GM23338 (cell line): ENCODE results near the gene PDCD1. TPM values are rescaled to one million over a fixed set of nuclear protein-coding genes. Genes with fewer than 3 reads are reported as not detected.

Experiments
- ATAC-seq: fragments of 200-7000 bp; cut with Tn5 transposase; 3 replicates; pipeline ENCODE4 v1.9.1; 2020
- DNase-seq: peaks from one replicate; pipeline ENCODE4 v3.0.0-alpha.2; 2015; ENCODE audit warnings: low spot score
- H2AFZ ChIP-seq: fragments of 200-600 bp; sonication (generic); 2 replicates; pipeline ENCODE4 v1.8.0; 2016; ENCODE audit warnings: antibody characterized with exemption, mild to moderate bottlenecking, moderate library complexity
- H3F3A ChIP-seq: fragments of 200-600 bp; sonication (generic); replicated peaks from 2 replicates; pipeline ENCODE4 v1.8.0; 2017; ENCODE audit warnings: antibody characterized with exemption, mixed run types, low read depth
- H3K27ac ChIP-seq: fragments of 200-600 bp; sonication (generic); 2 replicates; pipeline ENCODE4 v1.6.1; 2016; ENCODE audit warnings: low read depth
- H3K27me3 ChIP-seq: fragments of 200-600 bp; sonication (generic); 2 replicates; pipeline ENCODE4 v1.8.0; 2016; ENCODE audit warnings: mild to moderate bottlenecking, mixed run types, moderate library complexity; ENCODE audit not compliant: insufficient read depth
- H3K36me3 ChIP-seq: fragments of 200-600 bp; sonication (generic); 2 replicates; pipeline ENCODE4 v1.8.0; 2016; ENCODE audit warnings: mild to moderate bottlenecking; ENCODE audit not compliant: insufficient read depth
- H3K4me1 ChIP-seq: fragments of 200-600 bp; sonication (generic); 2 replicates; pipeline ENCODE4 v1.8.0; 2016; ENCODE audit warnings: mild to moderate bottlenecking, moderate library complexity; ENCODE audit not compliant: insufficient read depth
- H3K4me2 ChIP-seq: fragments of 200-600 bp; sonication (generic); 2 replicates; pipeline ENCODE4 v1.7.1; 2017; ENCODE audit warnings: mixed run types
- H3K4me3 ChIP-seq: fragments of 200-600 bp; sonication (generic); 2 replicates; pipeline ENCODE4 v1.6.1; 2016; ENCODE audit warnings: mixed run types
- H3K79me2 ChIP-seq: fragments of 200-600 bp; sonication (generic); replicated peaks from 2 replicates; pipeline ENCODE4 v1.8.0; 2017; ENCODE audit warnings: mild to moderate bottlenecking; ENCODE audit not compliant: insufficient read depth
- H3K9me2 ChIP-seq: fragments of 200-600 bp; sonication (generic); 2 replicates; pipeline ENCODE4 v1.8.0; 2017; ENCODE audit not compliant: insufficient read depth
- H4K20me1 ChIP-seq: fragments of 200-600 bp; sonication (generic); replicated peaks from 2 replicates; pipeline ENCODE4 v1.8.0; 2017; ENCODE audit warnings: mild to moderate bottlenecking; ENCODE audit not compliant: insufficient read depth
- H3K27ac Mint-ChIP-seq: 2 replicates; pipeline ENCODE4 v1.8.0; 2020; ENCODE audit warnings: inconsistent platforms, mild to moderate bottlenecking, moderate library complexity, mixed read lengths
- H3K27me3 Mint-ChIP-seq: 3 replicates; pipeline ENCODE4 v1.8.0; 2022; ENCODE audit warnings: low read depth, mild to moderate bottlenecking, moderate library complexity, mixed read lengths, inconsistent platforms; ENCODE audit not compliant: insufficient read depth, poor library complexity
- H3K36me3 Mint-ChIP-seq: 3 replicates; pipeline ENCODE4 v1.8.0; 2021; ENCODE audit warnings: low read depth, mild to moderate bottlenecking, inconsistent platforms, moderate library complexity, mixed read lengths
- H3K4me1 Mint-ChIP-seq: 3 replicates; pipeline ENCODE4 v1.8.0; 2020; ENCODE audit warnings: mild to moderate bottlenecking, inconsistent platforms, mixed read lengths
- H3K4me3 Mint-ChIP-seq: 3 replicates; pipeline ENCODE4 v1.8.0; 2021; ENCODE audit warnings: moderate library complexity, mild to moderate bottlenecking, inconsistent platforms, mixed read lengths
- H3K9me3 Mint-ChIP-seq: 3 replicates; pipeline ENCODE4 v1.8.0; 2020; ENCODE audit warnings: moderate library complexity, mild to moderate bottlenecking, inconsistent platforms, mixed read lengths
- CREB1 ChIP-seq: fragments of 250-450 bp; sonication (Bioruptor Pico); IDR thresholded peaks from 2 replicates; pipeline ENCODE4 v1.5.0; 2020; ENCODE audit warnings: low read depth, mild to moderate bottlenecking, moderate library complexity
- EZH2 ChIP-seq: fragments of 200-600 bp; sonication (generic); IDR thresholded peaks from one replicate; pipeline ENCODE4 v1.8.0; 2017; ENCODE audit warnings: antibody characterized with exemption, mild to moderate bottlenecking, low read depth; ENCODE audit not compliant: unreplicated experiment
- EZH2phosphoT487 ChIP-seq: fragments of 200-600 bp; sonication (generic); IDR thresholded peaks from one replicate; pipeline ENCODE4 v1.8.1; 2018; ENCODE audit warnings: antibody characterized with exemption; ENCODE audit not compliant: unreplicated experiment
- JUNB ChIP-seq: IDR thresholded peaks from one replicate; pipeline ENCODE4 v1.6.1; 2016; ENCODE audit warnings: antibody characterized with exemption; ENCODE audit not compliant: unreplicated experiment
- NANOG ChIP-seq: IDR thresholded peaks from 2 replicates; pipeline ENCODE4 v1.6.1; 2016; ENCODE audit warnings: antibody characterized with exemption, borderline replicate concordance
- POLR2AphosphoS5 ChIP-seq: IDR thresholded peaks from 2 replicates; pipeline ENCODE4 v1.6.1; 2016; ENCODE audit warnings: antibody characterized with exemption, low read depth
- STAT1 ChIP-seq: IDR thresholded peaks from one replicate; pipeline ENCODE4 v1.6.1; 2016; ENCODE audit warnings: antibody characterized with exemption; ENCODE audit not compliant: unreplicated experiment
- ZNF114 ChIP-seq: fragments of 250-450 bp; sonication (Bioruptor Pico); IDR thresholded peaks from 2 replicates; pipeline ENCODE4 v1.5.0; 2020; ENCODE audit warnings: mild to moderate bottlenecking, moderate library complexity
- ZNF331 ChIP-seq: fragments of 250-450 bp; sonication (Bioruptor Pico); IDR thresholded peaks from 2 replicates; pipeline ENCODE4 v1.5.0; 2020; ENCODE audit warnings: low read depth, mild to moderate bottlenecking, moderate library complexity
- polyA plus RNA-seq: library from polyadenylated mRNA; unstranded; fragments of >200 nt; fragmentation: Nextera tagmentation; extraction: Ambion mirVana; gene quantifications from 2 replicates; pipeline ENCODE4 v1.2.1, GENCODE V29; 2016
- total RNA-seq: library from RNA; depleted of rRNA; stranded (reverse); fragments of >200 nt; shearing (Covaris generic); gene quantifications from 2 replicates; pipeline ENCODE4 v1.2.3, GENCODE V29; 2014
- TF ChIP-seq, protein P1 (sequence below): IDR thresholded peaks from 2 replicates; pipeline ENCODE4 v1.6.1; 2016; ENCODE audit warnings: antibody characterized with exemption
- TF ChIP-seq, protein P2 (sequence below): IDR thresholded peaks from one replicate; pipeline ENCODE4 v1.6.1; 2018; ENCODE audit warnings: antibody characterized with exemption; ENCODE audit not compliant: unreplicated experiment
- TF ChIP-seq, protein P3 (sequence below), 2 experiments: fragments of 200-600 bp in 1 of 2; sonication (generic) in 1 of 2; conservative IDR thresholded peaks; 2 replicates each; pipeline versions ENCODE4 v1.5.1 to v1.6.1; 2016 to 2017; ENCODE audit warnings: antibody characterized with exemption in 2 of 2, low read depth in 2 of 2, mild to moderate bottlenecking in 2 of 2, moderate library complexity in 1 of 2
- TF ChIP-seq, protein P4 (sequence below): fragments of 250-450 bp; sonication (Bioruptor Pico); IDR thresholded peaks from 2 replicates; pipeline ENCODE4 v1.5.0; 2020; ENCODE audit warnings: mild to moderate bottlenecking, moderate library complexity

PDCD1 gene
- total and polyA plus RNA-seq, 2 experiments from 2014 or later: 0.34 to 0.38 TPM

DNA sequence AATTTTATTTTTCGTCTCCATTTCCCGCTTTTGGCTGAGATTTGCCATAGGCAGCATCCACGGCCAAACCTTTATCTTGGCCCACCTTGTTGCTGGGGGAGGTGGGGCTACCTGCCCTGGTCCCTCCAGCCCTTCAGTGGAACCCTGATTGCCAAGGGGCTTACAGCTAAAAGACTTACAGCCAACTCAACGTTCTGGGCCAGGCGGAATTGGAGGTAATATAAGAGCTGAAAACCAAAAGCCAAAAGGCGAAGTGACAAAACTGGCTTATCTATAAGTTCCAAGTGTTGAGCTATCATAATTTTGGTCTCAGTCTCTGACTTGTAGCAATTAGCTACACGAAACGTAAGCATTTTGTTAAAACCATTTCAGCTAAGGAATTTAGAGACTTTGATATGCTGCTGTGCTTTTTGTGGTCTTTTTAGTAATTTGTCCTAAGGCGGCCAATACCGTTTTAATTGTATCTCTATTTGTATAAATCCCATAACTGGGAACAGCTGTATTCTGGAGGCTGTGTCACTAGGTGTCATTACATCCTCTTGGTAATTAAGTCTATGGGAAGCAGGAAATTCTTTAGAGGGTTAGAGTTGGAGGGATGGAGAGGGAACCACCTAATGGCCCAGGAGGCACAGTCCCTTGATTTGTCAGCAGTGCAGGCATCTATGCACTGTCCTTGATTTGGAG, 24.0 kb downstream of the PDCD1 start:
- H3K27ac Mint-ChIP-seq: no peak overlapping the region
- ATAC-seq (no peak), DNase-seq (no peak)
- H3K36me3 Mint-ChIP-seq: no peaks in the 10 kb centered on the region
- H3K4me1 ChIP-seq: no peaks in the 10 kb centered on the region
- 0 out of 2 replicates have a peak overlapping the region, but pooled peaks have one; percentile 45 for H2AFZ ChIP-seq
- no peaks in the 10 kb centered on the region for H3K79me2 ChIP-seq
- no peaks in the 10 kb centered on the region for H3K9me2 ChIP-seq
- no peaks in the 10 kb centered on the region for H3K27me3 ChIP-seq
- H3K4me1 Mint-ChIP-seq: peaks cover 10% of the 10 kb centered on the region
- no peaks in the 10 kb centered on the region for H3K36me3 ChIP-seq
- no peaks in the 10 kb centered on the region for H4K20me1 ChIP-seq
- peaks cover 3% of the 10 kb centered on the region for H3K27me3 Mint-ChIP-seq
- no peak for TF ChIP-seq NANOG
- TF ChIP-seq STAT1: no peak
- no peak for TF ChIP-seq ZNF331 (CRISPR knock-in tag)
- TF ChIP-seq, protein P1, sequence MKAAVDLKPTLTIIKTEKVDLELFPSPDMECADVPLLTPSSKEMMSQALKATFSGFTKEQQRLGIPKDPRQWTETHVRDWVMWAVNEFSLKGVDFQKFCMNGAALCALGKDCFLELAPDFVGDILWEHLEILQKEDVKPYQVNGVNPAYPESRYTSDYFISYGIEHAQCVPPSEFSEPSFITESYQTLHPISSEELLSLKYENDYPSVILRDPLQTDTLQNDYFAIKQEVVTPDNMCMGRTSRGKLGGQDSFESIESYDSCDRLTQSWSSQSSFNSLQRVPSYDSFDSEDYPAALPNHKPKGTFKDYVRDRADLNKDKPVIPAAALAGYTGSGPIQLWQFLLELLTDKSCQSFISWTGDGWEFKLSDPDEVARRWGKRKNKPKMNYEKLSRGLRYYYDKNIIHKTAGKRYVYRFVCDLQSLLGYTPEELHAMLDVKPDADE: no peak
- TF ChIP-seq, protein P2, sequence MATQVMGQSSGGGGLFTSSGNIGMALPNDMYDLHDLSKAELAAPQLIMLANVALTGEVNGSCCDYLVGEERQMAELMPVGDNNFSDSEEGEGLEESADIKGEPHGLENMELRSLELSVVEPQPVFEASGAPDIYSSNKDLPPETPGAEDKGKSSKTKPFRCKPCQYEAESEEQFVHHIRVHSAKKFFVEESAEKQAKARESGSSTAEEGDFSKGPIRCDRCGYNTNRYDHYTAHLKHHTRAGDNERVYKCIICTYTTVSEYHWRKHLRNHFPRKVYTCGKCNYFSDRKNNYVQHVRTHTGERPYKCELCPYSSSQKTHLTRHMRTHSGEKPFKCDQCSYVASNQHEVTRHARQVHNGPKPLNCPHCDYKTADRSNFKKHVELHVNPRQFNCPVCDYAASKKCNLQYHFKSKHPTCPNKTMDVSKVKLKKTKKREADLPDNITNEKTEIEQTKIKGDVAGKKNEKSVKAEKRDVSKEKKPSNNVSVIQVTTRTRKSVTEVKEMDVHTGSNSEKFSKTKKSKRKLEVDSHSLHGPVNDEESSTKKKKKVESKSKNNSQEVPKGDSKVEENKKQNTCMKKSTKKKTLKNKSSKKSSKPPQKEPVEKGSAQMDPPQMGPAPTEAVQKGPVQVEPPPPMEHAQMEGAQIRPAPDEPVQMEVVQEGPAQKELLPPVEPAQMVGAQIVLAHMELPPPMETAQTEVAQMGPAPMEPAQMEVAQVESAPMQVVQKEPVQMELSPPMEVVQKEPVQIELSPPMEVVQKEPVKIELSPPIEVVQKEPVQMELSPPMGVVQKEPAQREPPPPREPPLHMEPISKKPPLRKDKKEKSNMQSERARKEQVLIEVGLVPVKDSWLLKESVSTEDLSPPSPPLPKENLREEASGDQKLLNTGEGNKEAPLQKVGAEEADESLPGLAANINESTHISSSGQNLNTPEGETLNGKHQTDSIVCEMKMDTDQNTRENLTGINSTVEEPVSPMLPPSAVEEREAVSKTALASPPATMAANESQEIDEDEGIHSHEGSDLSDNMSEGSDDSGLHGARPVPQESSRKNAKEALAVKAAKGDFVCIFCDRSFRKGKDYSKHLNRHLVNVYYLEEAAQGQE: no peak
- TF ChIP-seq, protein P3, sequence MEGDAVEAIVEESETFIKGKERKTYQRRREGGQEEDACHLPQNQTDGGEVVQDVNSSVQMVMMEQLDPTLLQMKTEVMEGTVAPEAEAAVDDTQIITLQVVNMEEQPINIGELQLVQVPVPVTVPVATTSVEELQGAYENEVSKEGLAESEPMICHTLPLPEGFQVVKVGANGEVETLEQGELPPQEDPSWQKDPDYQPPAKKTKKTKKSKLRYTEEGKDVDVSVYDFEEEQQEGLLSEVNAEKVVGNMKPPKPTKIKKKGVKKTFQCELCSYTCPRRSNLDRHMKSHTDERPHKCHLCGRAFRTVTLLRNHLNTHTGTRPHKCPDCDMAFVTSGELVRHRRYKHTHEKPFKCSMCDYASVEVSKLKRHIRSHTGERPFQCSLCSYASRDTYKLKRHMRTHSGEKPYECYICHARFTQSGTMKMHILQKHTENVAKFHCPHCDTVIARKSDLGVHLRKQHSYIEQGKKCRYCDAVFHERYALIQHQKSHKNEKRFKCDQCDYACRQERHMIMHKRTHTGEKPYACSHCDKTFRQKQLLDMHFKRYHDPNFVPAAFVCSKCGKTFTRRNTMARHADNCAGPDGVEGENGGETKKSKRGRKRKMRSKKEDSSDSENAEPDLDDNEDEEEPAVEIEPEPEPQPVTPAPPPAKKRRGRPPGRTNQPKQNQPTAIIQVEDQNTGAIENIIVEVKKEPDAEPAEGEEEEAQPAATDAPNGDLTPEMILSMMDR (conservative IDR thresholded peaks at IDR 0.05; ENCODE audit: low read depth in 2 of 2): no peak
- TF ChIP-seq, protein P4, sequence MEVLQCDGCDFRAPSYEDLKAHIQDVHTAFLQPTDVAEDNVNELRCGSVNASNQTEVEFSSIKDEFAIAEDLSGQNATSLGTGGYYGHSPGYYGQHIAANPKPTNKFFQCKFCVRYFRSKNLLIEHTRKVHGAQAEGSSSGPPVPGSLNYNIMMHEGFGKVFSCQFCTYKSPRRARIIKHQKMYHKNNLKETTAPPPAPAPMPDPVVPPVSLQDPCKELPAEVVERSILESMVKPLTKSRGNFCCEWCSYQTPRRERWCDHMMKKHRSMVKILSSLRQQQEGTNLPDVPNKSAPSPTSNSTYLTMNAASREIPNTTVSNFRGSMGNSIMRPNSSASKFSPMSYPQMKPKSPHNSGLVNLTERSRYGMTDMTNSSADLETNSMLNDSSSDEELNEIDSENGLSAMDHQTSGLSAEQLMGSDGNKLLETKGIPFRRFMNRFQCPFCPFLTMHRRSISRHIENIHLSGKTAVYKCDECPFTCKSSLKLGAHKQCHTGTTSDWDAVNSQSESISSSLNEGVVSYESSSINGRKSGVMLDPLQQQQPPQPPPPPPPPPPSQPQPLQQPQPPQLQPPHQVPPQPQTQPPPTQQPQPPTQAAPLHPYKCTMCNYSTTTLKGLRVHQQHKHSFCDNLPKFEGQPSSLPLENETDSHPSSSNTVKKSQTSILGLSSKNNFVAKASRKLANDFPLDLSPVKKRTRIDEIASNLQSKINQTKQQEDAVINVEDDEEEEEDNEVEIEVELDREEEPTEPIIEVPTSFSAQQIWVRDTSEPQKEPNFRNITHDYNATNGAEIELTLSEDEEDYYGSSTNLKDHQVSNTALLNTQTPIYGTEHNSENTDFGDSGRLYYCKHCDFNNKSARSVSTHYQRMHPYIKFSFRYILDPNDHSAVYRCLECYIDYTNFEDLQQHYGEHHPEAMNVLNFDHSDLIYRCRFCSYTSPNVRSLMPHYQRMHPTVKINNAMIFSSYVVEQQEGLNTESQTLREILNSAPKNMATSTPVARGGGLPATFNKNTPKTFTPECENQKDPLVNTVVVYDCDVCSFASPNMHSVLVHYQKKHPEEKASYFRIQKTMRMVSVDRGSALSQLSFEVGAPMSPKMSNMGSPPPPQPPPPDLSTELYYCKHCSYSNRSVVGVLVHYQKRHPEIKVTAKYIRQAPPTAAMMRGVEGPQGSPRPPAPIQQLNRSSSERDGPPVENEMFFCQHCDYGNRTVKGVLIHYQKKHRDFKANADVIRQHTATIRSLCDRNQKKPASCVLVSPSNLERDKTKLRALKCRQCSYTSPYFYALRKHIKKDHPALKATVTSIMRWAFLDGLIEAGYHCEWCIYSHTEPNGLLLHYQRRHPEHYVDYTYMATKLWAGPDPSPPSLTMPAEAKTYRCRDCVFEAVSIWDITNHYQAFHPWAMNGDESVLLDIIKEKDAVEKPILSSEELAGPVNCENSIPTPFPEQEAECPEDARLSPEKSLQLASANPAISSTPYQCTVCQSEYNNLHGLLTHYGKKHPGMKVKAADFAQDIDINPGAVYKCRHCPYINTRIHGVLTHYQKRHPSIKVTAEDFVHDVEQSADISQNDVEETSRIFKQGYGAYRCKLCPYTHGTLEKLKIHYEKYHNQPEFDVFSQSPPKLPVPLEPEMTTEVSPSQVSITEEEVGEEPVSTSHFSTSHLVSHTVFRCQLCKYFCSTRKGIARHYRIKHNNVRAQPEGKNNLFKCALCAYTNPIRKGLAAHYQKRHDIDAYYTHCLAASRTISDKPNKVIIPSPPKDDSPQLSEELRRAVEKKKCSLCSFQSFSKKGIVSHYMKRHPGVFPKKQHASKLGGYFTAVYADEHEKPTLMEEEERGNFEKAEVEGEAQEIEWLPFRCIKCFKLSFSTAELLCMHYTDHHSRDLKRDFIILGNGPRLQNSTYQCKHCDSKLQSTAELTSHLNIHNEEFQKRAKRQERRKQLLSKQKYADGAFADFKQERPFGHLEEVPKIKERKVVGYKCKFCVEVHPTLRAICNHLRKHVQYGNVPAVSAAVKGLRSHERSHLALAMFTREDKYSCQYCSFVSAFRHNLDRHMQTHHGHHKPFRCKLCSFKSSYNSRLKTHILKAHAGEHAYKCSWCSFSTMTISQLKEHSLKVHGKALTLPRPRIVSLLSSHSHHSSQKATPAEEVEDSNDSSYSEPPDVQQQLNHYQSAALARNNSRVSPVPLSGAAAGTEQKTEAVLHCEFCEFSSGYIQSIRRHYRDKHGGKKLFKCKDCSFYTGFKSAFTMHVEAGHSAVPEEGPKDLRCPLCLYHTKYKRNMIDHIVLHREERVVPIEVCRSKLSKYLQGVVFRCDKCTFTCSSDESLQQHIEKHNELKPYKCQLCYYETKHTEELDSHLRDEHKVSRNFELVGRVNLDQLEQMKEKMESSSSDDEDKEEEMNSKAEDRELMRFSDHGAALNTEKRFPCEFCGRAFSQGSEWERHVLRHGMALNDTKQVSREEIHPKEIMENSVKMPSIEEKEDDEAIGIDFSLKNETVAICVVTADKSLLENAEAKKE (CRISPR knock-in tag): no peak
- TF ChIP-seq JUNB: no peak
- TF ChIP-seq ZNF114 (CRISPR knock-in tag): no peak
- TF ChIP-seq POLR2AphosphoS5: no peak
- TF ChIP-seq EZH2phosphoT487: no peak
- TF ChIP-seq CREB1 (CRISPR knock-in tag): no peak
- TF ChIP-seq EZH2: no peak
- no peak overlapping the region for H3K27ac ChIP-seq
- H3F3A ChIP-seq: no peaks in the 10 kb centered on the region
- H3K9me3 Mint-ChIP-seq: no peaks in the 10 kb centered on the region
- no peak overlapping the region for H3K4me3 Mint-ChIP-seq
- H3K4me3 ChIP-seq: no peak overlapping the region
- no peak overlapping the region for H3K4me2 ChIP-seq
